H9 (cell line): ENCODE data around the gene LHX4. TPM values are rescaled to one million over a fixed set of nuclear protein-coding genes. Genes with fewer than 3 reads are reported as not detected.
A peak's percentile ranks its signal among the peaks of the same experiment; 100 is the strongest.

Source experiments
- DNase-seq: peaks from one replicate; pipeline ENCODE4 v3.0.0-alpha.2; 2017
- H2AFZ ChIP-seq: one replicate; pipeline ENCODE4 v1.6.1; 2013; ENCODE audit warnings: mild to moderate bottlenecking, low read length, control low read depth, moderate library complexity
- H2AK5ac ChIP-seq: 2 replicates; pipeline ENCODE4 v1.6.1; 2013; ENCODE audit warnings: low read length, control low read depth, mixed read lengths; ENCODE audit not compliant: insufficient read length
- H2BK120ac ChIP-seq: one replicate; pipeline ENCODE4 v1.6.1; 2013; ENCODE audit warnings: low read depth, mild to moderate bottlenecking, low read length, control low read depth, inconsistent platforms; ENCODE audit not compliant: poor library complexity, severe bottlenecking
- H2BK12ac ChIP-seq: 2 replicates; pipeline ENCODE4 v1.6.1; 2013; ENCODE audit warnings: low read length, control low read depth, mixed read lengths, low read depth; ENCODE audit not compliant: insufficient read length
- H2BK15ac ChIP-seq: 2 replicates; pipeline ENCODE4 v1.6.1; 2013; ENCODE audit warnings: low read depth, low read length, control low read depth
- H2BK20ac ChIP-seq: one replicate; pipeline ENCODE4 v1.6.1; 2013; ENCODE audit warnings: low read depth, mild to moderate bottlenecking, low read length, control low read depth, inconsistent platforms; ENCODE audit not compliant: poor library complexity, severe bottlenecking
- H2BK5ac ChIP-seq: 2 replicates; pipeline ENCODE4 v1.6.1; 2013; ENCODE audit warnings: low read length, control low read depth, mixed read lengths; ENCODE audit not compliant: insufficient read length
- H3K14ac ChIP-seq: 2 replicates; pipeline ENCODE4 v1.6.1; 2013; ENCODE audit warnings: low read length, control low read depth; ENCODE audit not compliant: insufficient read depth
- H3K18ac ChIP-seq: 2 replicates; pipeline ENCODE4 v1.6.1; 2013; ENCODE audit warnings: low read depth, mild to moderate bottlenecking, mixed read lengths, low read length, control low read depth; ENCODE audit not compliant: insufficient read length
- H3K23ac ChIP-seq: 2 replicates; pipeline ENCODE4 v1.6.1; 2013; ENCODE audit warnings: low read length, control low read depth, mixed read lengths, low read depth; ENCODE audit not compliant: insufficient read length
- H3K23me2 ChIP-seq: 2 replicates; pipeline ENCODE4 v1.6.1; 2013; ENCODE audit warnings: low read depth, mild to moderate bottlenecking, mixed read lengths, low read length, control low read depth; ENCODE audit not compliant: insufficient read length, poor library complexity, severe bottlenecking
- H3K27ac ChIP-seq: 2 replicates; pipeline ENCODE4 v1.5.1; 2013; ENCODE audit warnings: low read length, control low read depth, mixed read lengths, low read depth; ENCODE audit not compliant: insufficient read length
- H3K27me3 ChIP-seq: 2 replicates; pipeline ENCODE4 v1.6.1; 2013; ENCODE audit warnings: low read length, control low read depth, inconsistent platforms; ENCODE audit not compliant: insufficient read depth
- H3K4ac ChIP-seq: 2 replicates; pipeline ENCODE4 v1.6.1; 2013; ENCODE audit warnings: low read depth, mild to moderate bottlenecking, control low read depth, inconsistent platforms, low read length, moderate library complexity
- H3K4me1 ChIP-seq: 2 replicates; pipeline ENCODE4 v1.6.1; 2013; ENCODE audit warnings: low read length, control low read depth, inconsistent platforms; ENCODE audit not compliant: insufficient read depth
- H3K4me2 ChIP-seq: 2 replicates; pipeline ENCODE4 v1.6.1; 2013; ENCODE audit warnings: low read length, control low read depth, mixed read lengths; ENCODE audit not compliant: insufficient read length, insufficient read depth
- H3K56ac ChIP-seq: 2 replicates; pipeline ENCODE4 v1.6.1; 2013; ENCODE audit warnings: low read depth, mild to moderate bottlenecking, mixed read lengths, low read length, control low read depth; ENCODE audit not compliant: insufficient read length
- H3K79me1 ChIP-seq: 2 replicates; pipeline ENCODE4 v1.6.1; 2013; ENCODE audit warnings: low read depth, mild to moderate bottlenecking, moderate library complexity, low read length, control low read depth, inconsistent platforms; ENCODE audit not compliant: insufficient read depth, poor library complexity, severe bottlenecking
- H3K79me2 ChIP-seq: 2 replicates; pipeline ENCODE4 v1.6.1; 2013; ENCODE audit warnings: low read length, control low read depth, inconsistent platforms; ENCODE audit not compliant: insufficient read depth
- H3K9ac ChIP-seq: 2 replicates; pipeline ENCODE4 v1.6.1; 2013; ENCODE audit warnings: low read length, control low read depth, mixed read lengths; ENCODE audit not compliant: insufficient read length; ENCODE audit errors: extremely low read depth
- H3K9me3 ChIP-seq: one replicate; pipeline ENCODE4 v1.6.1; 2013; ENCODE audit warnings: low read depth, low read length, inconsistent platforms; ENCODE audit not compliant: control insufficient read depth
- H3T11ph ChIP-seq: one replicate; pipeline ENCODE4 v1.6.1; 2013; ENCODE audit warnings: mild to moderate bottlenecking, low read length, control low read depth, inconsistent platforms
- H4K20me1 ChIP-seq: one replicate; pipeline ENCODE4 v1.6.1; 2013; ENCODE audit not compliant: control insufficient read depth, insufficient read length, insufficient read depth
- H4K5ac ChIP-seq: 2 replicates; pipeline ENCODE4 v1.6.1; 2013; ENCODE audit warnings: low read depth, mild to moderate bottlenecking, mixed read lengths, low read length, control low read depth; ENCODE audit not compliant: insufficient read length
- H4K8ac ChIP-seq: replicated peaks from 2 replicates; pipeline ENCODE4 v1.6.1; 2013; ENCODE audit warnings: low read length, control low read depth, mixed read lengths, low read depth; ENCODE audit not compliant: insufficient read length
- H4K91ac ChIP-seq: 2 replicates; pipeline ENCODE4 v1.6.1; 2013; ENCODE audit warnings: low read depth, mild to moderate bottlenecking, moderate library complexity, mixed read lengths, low read length, control low read depth; ENCODE audit not compliant: insufficient read length
- H3K27ac Mint-ChIP-seq, 3 experiments: 2 replicates in 2 of 3; 3 replicates in 1 of 3; pipeline ENCODE4 v1.8.0; 2020 to 2021; ENCODE audit warnings: mixed read lengths in 3 of 3, mild to moderate bottlenecking in 1 of 3, moderate library complexity in 1 of 3
- H3K27me3 Mint-ChIP-seq: 2 replicates; pipeline ENCODE4 v1.8.0; 2021; ENCODE audit warnings: low read depth, mild to moderate bottlenecking, moderate library complexity, mixed read lengths
- H3K36me3 Mint-ChIP-seq, 3 experiments: 2 replicates in 2 of 3; 3 replicates in 1 of 3; pipeline ENCODE4 v1.8.0; 2020 to 2021; ENCODE audit warnings: low read depth in 3 of 3, mixed read lengths in 3 of 3; ENCODE audit not compliant: insufficient read depth in 1 of 3
- H3K4me1 Mint-ChIP-seq, 2 experiments: 2 replicates each; pipeline ENCODE4 v1.8.0; 2020; ENCODE audit warnings: mixed read lengths in 2 of 2
- H3K4me3 Mint-ChIP-seq, 2 experiments: 2 replicates in 1 of 2; 3 replicates in 1 of 2; pipeline ENCODE4 v1.8.0; 2020 to 2021; ENCODE audit warnings: mild to moderate bottlenecking in 2 of 2, mixed read lengths in 2 of 2, moderate library complexity in 1 of 2
- H3K9me3 Mint-ChIP-seq, 2 experiments: 2 replicates in 1 of 2; 3 replicates in 1 of 2; pipeline ENCODE4 v1.8.0; 2020; ENCODE audit warnings: mild to moderate bottlenecking in 2 of 2, mixed read lengths in 2 of 2, moderate library complexity in 1 of 2
- CTCF ChIP-seq: fragments of 200-600 bp; sonication (generic); conservative IDR thresholded peaks from 3 replicates; pipeline ENCODE4 v1.8.0; 2021; ENCODE audit warnings: antibody characterized with exemption, mild to moderate bottlenecking
- WGBS: extraction: QIAGEN DNeasy Blood & Tissue Kit; methylation state at CpG from one replicate; pipeline ENCODE4 v1.1.7; 2013; ENCODE audit warnings: missing lambda C conversion rate, low lambda C conversion rate, mixed read lengths; ENCODE audit not compliant: insufficient read length; ENCODE audit errors: extremely low coverage; 5-methylcytosine and 5-hydroxymethylcytosine counted together
- total RNA-seq: library from RNA; stranded (reverse); gene quantifications from 2 replicates; pipeline ENCODE4 v1.2.1, GENCODE V29; 2021

LHX4 gene
- total RNA-seq, 1 experiment from 2014 or later = 1.9 TPM

GRCh38 chr1:180252638-180253536, 22.8 kb downstream of the LHX4 start:
- H2BK15ac ChIP-seq = no peak overlapping the region; the same call in 1 of the 2 replicates
- no peak overlapping the region for H3K4ac ChIP-seq
- H4K5ac ChIP-seq = no peak overlapping the region
- DNase-seq = peak; percentile 83
- no peak overlapping the region for H3K4me2 ChIP-seq
- no peaks in the 10 kb centered on the region for H3K23me2 ChIP-seq
- no peak overlapping the region for H3K14ac ChIP-seq
- peaks cover 3% of the 10 kb centered on the region for H3K27me3 Mint-ChIP-seq
- H2BK120ac ChIP-seq = no peak overlapping the region
- H3K27ac Mint-ChIP-seq = peak overlapping the region in 2 of 3 experiments; percentile 25 to 44; a peak in 1 of 7 replicates
- H2BK20ac ChIP-seq = no peak overlapping the region
- H3T11ph ChIP-seq = no peak overlapping the region
- no peaks in the 10 kb centered on the region for H3K27me3 ChIP-seq
- H3K9me3 Mint-ChIP-seq = no peaks in the 10 kb centered on the region
- H3K4me3 Mint-ChIP-seq = no peak overlapping the region
- no peak overlapping the region for H3K9ac ChIP-seq
- peaks cover 5% of the 10 kb centered on the region; the same call in 1 of the 2 replicates for H3K4me1 ChIP-seq
- no peak overlapping the region for H3K27ac ChIP-seq
- peak; percentile 94 for TF ChIP-seq CTCF
- no peak overlapping the region for H4K8ac ChIP-seq
- no peak overlapping the region for H3K56ac ChIP-seq
- H2BK5ac ChIP-seq = no peak overlapping the region
- peaks cover 33 to 47% of the 10 kb centered on the region in 2 experiments for H3K4me1 Mint-ChIP-seq
- H2AFZ ChIP-seq = no peak overlapping the region
- H3K18ac ChIP-seq = no peak overlapping the region
- WGBS = no CpG with 5 or more reads among the region's 12 CpGs
- no peaks in the 10 kb centered on the region for H4K20me1 ChIP-seq
- no peak overlapping the region for H2BK12ac ChIP-seq
- no peak overlapping the region for H4K91ac ChIP-seq
- no peak overlapping the region for H2AK5ac ChIP-seq
- no peaks in the 10 kb centered on the region for H3K79me1 ChIP-seq
- H3K79me2 ChIP-seq = no peaks in the 10 kb centered on the region
- H3K23ac ChIP-seq = no peak overlapping the region
- no peaks in the 10 kb centered on the region for H3K36me3 Mint-ChIP-seq
- H3K9me3 ChIP-seq = no peaks in the 10 kb centered on the region
